Thymus (tissue), 11 donors: ENCODE measurements around the gene ITGA3. TPM values are rescaled to one million over a fixed set of nuclear protein-coding genes. Genes with fewer than 3 reads are reported as not detected.

ENCODE experiments used
- DNase-seq, 9 donors: peaks; one replicate each; pipeline ENCODE4 v3.0.0-alpha.2; 2013; ENCODE audit warnings: low spot score in 9 of 9, low read depth in 6 of 9, missing footprints in 1 of 9
- H3K27ac ChIP-seq, 2 donors: one replicate each; pipeline ENCODE4 v1.5.1; 2013; ENCODE audit warnings: control low read depth in 1 of 2, low read depth in 1 of 2, low read length in 1 of 2, mild to moderate bottlenecking in 1 of 2, moderate library complexity in 1 of 2
- H3K27me3 ChIP-seq, 2 donors: one replicate each; pipeline ENCODE4 v1.5.1; 2013; ENCODE audit warnings: low read length in 1 of 2; ENCODE audit not compliant: control insufficient read depth in 2 of 2, insufficient read depth in 1 of 2
- H3K36me3 ChIP-seq, 2 donors: one replicate each; pipeline ENCODE4 v1.5.1; 2013; ENCODE audit warnings: low read length in 1 of 2, mild to moderate bottlenecking in 1 of 2, moderate library complexity in 1 of 2; ENCODE audit not compliant: control insufficient read depth in 2 of 2, insufficient read depth in 2 of 2
- H3K4me1 ChIP-seq, 2 donors: one replicate each; pipeline ENCODE4 v1.5.1; 2013; ENCODE audit warnings: low read length in 2 of 2; ENCODE audit not compliant: control insufficient read depth in 2 of 2, insufficient read depth in 2 of 2
- H3K4me3 ChIP-seq, 2 donors: one replicate each; pipeline ENCODE4 v1.5.1; 2013; ENCODE audit warnings: low read length in 2 of 2, control low read depth in 1 of 2, mild to moderate bottlenecking in 1 of 2
- H3K9me3 ChIP-seq, 2 donors: one replicate each; pipeline ENCODE4 v1.5.1; 2013; ENCODE audit warnings: low read length in 1 of 2, mild to moderate bottlenecking in 1 of 2; ENCODE audit not compliant: control insufficient read depth in 2 of 2, insufficient read depth in 1 of 2
- WGBS: extraction: QIAGEN DNeasy Blood & Tissue Kit; methylation state at CpG from one replicate; pipeline ENCODE4 v1.1.7; 2013; 5-methylcytosine and 5-hydroxymethylcytosine counted together
- polyA plus RNA-seq: library from polyadenylated mRNA; stranded (reverse); fragments of 200-250 nt; gene quantifications from one replicate; pipeline ENCODE4 v1.2.3, GENCODE V29; 2013
- total RNA-seq: library from RNA; stranded (reverse); fragments of 120-200 nt; gene quantifications from one replicate; pipeline ENCODE4 v1.2.4, GENCODE V29; 2013
- donor health status: healthy.

Gene ITGA3
- total and polyA plus RNA-seq, 2 donors, result 9.1 to 27.7 TPM

DNA sequence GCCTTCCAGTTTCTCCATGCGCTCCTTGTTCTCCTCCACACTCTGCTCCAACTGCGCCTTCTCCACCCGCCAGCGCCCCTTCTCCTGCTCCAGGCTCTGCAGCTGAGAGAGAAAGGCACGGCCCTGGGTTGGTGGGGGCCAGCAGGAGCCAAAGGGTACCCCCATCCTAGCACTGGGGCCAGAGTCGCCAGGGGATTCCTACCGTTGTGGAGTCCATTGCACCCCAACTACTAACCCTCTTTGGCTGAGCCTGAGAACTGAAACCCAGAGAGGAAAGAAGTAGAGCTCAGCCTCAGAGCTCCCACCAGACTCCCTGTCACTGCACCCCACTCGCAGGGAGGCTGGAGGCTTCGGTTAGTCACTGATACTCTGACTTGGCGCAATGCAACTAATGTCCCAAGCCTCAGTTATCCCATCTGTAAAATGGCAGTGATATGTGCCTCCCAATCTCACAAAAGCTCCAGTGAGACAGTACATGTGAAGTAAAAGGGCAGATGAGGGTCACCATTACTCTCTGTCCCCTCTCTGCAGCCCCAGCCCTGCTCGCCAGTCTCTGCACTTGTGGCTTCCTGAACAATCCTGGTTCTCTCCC is 80.3 kb downstream of the ITGA3 start:
- Histone ChIP-seq H3K9me3 (no peaks in the 10 kb centered on the region), H3K36me3 (peaks cover 68 to 71% of the 10 kb centered on the region in 2 donors), H3K4me3 (no peak overlapping the region), H3K27ac (no peak overlapping the region), H3K4me1 (peaks cover 2 to 13% of the 10 kb centered on the region in 2 donors), H3K27me3 (peaks cover 7 to 10% of the 10 kb centered on the region in 2 donors)
- no peak for DNase-seq
- 97% methylated on average over 11 of the region's 11 CpGs for WGBS

DNA sequence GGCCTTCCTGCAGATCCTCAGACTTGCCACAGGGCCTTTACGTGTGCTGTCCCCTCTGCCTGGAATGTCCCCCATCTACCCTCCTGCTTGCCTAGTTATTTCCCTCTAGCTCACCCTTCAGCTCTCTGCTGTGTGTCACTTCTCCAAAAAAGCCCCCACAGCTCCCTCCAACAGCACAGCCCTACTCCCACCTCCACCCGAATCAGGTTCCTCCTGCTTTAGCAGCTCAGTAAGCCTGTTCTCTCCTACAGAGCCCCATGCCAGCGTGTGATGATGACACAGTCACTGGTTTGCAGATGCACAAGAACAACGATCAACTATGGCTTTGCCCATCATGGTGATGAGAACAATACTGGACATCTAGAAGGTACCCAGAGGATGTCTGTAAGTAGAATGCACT is 81.1 kb downstream of the ITGA3 start:
- H3K9me3 ChIP-seq, result no peaks in the 10 kb centered on the region
- peaks cover 2 to 13% of the 10 kb centered on the region in 2 donors for H3K4me1 ChIP-seq
- 99% methylated on average over 4 of the region's 4 CpGs for whole genome bisulfite sequencing
- peaks cover 1 to 3% of the 10 kb centered on the region in 2 donors for H3K27me3 ChIP-seq
- peaks cover 76 to 80% of the 10 kb centered on the region in 2 donors for H3K36me3 ChIP-seq
- no peak overlapping the region for H3K27ac ChIP-seq
- DNase-seq, result no peak
- H3K4me3 ChIP-seq, result no peak overlapping the region

DNA sequence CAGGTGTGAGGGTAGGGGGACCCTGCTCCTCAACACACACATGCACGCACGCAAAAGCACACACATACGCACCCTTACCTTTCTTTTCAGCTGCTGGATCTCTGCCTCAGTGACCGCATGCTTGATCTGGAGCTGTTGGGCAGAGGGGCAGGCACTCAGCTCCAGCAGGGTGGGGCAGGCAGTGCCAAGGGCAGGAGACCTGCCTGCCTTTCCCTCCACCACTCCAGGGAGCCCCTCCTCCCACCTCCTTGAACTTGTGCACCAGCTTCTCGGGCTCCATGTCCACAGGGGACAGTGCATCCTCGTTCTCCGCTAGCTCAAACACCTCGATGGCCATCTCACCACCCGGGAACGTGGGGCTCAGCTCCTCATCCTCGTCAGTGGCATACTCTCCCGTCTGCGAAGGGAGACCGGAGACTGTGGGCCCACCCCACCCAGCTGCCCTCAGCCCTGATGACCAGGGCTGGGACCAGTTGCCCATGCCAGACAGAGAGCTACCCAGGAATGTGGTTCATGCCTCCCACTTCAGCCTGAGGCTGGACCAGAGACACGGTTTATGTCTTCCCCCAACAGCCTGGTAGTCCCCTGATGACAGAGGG is 83.4 kb downstream of the ITGA3 start:
- WGBS, result 93% methylated on average over 15 of the region's 15 CpGs
- H3K27ac ChIP-seq, result no peak overlapping the region
- DNase-seq, result no peak
- peaks cover 92 to 100% of the 10 kb centered on the region in 2 donors for H3K36me3 ChIP-seq
- H3K27me3 ChIP-seq, result no peaks in the 10 kb centered on the region
- H3K9me3 ChIP-seq, result no peaks in the 10 kb centered on the region
- peaks cover 2 to 13% of the 10 kb centered on the region in 2 donors for H3K4me1 ChIP-seq
- no peak overlapping the region for H3K4me3 ChIP-seq

Other genes with a start within 250 kb of the ITGA3 start
- gene TAC4, start 208.0 kb upstream of the ITGA3 start, total RNA-seq, result 0.14 TPM
- gene TAC4, start 208.0 kb upstream of the ITGA3 start, polyA plus RNA-seq, result 0.32 TPM
- 0.09 TPM for gene DLX4, start 86.9 kb upstream of the ITGA3 start, total RNA-seq
- gene DLX4, start 86.9 kb upstream of the ITGA3 start, polyA plus RNA-seq, result 0.46 TPM
- gene DLX3, start 60.9 kb upstream of the ITGA3 start, total RNA-seq, result 0.09 TPM
- 1.1 TPM for gene DLX3, start 60.9 kb upstream of the ITGA3 start, polyA plus RNA-seq
- gene PDK2, start 39.2 kb downstream of the ITGA3 start, total RNA-seq, result 10.7 TPM
- gene PDK2, start 39.2 kb downstream of the ITGA3 start, polyA plus RNA-seq, result 14.5 TPM
- gene SAMD14, start 74.0 kb downstream of the ITGA3 start, total RNA-seq, result 0.42 TPM
- gene SAMD14, start 74.0 kb downstream of the ITGA3 start, polyA plus RNA-seq, result 0.62 TPM
- gene PPP1R9B, start 94.6 kb downstream of the ITGA3 start, total RNA-seq, result 26.8 TPM
- gene PPP1R9B, start 94.6 kb downstream of the ITGA3 start, polyA plus RNA-seq, result 47.9 TPM
- 1.7 TPM for gene SGCA, start 109.9 kb downstream of the ITGA3 start, total RNA-seq
- 5.4 TPM for gene SGCA, start 109.9 kb downstream of the ITGA3 start, polyA plus RNA-seq
- 29.5 TPM for gene COL1A1, start 145.5 kb downstream of the ITGA3 start, total RNA-seq
- 14.4 TPM for gene COL1A1, start 145.5 kb downstream of the ITGA3 start, polyA plus RNA-seq
- gene TMEM92, start 218.4 kb downstream of the ITGA3 start, total RNA-seq, result 0.09 TPM
- gene TMEM92, start 218.4 kb downstream of the ITGA3 start, polyA plus RNA-seq, result 0.09 TPM